Right ventricle myocardium superior (tissue), 1 donor: Measurements from ENCODE around the gene PEX14. TPM values are rescaled to one million over a fixed set of nuclear protein-coding genes. Genes with fewer than 3 reads are reported as not detected.
"Not testable (repeated sequence)": the region's sequence is repeated elsewhere in the genome, so short reads cannot be mapped to it uniquely, and the experiment has no call there.

Experiments
- ATAC-seq: fragments of 200-7000 bp; cut with Tn5 transposase; one replicate; pipeline ENCODE4 v1.9.1; 2020; ENCODE audit warnings: mild to moderate bottlenecking; ENCODE audit not compliant: poor library complexity
- DNase-seq: peaks from one replicate; pipeline ENCODE4 v3.0.0-alpha.2; 2020
- intact Hi-C: fragments of 100-400 bp; cut with DNase I; formaldehyde crosslinking; loops from one replicate; pipeline ENCODE4 v1.11.2; 2022
- long read RNA-seq: library from polyadenylated mRNA; unstranded; transcript quantifications from one replicate; pipeline ENCODE4 v2.0.0, GENCODE V29; 2021
- total RNA-seq: library from RNA; stranded (reverse); fragmentation: NEBNext Ultra II Directional; extraction: Animal tissue kit (Norgen Biotek cat#: 25700); gene quantifications from one replicate; pipeline ENCODE4 v1.2.1, GENCODE V29; 2021
- donor health status: DM: no; HTN: yes; CAD: no; lungs with severe emphysema.

The PEX14 gene
- total RNA-seq = 18.4 TPM
- long read RNA-seq, transcript PEX14-201 (9 exons, 1,985 nt) = major isoform, 13 of 17 reads
- long read RNA-seq, partial matches to known transcripts = 3 of 17 reads
- long read RNA-seq, other reads (novel, unspliced or antisense) = 1 of 17 reads

GRCh38 chr1:10474613-10475507, at the start of gene PEX14:
Gene PEX14 (plus strand): TSS chr1:10474950. CDS start chr1:10474967, 17 bp downstream.
- DNase-seq (peak; percentile 92), ATAC-seq (peak; percentile 91)
- intact Hi-C loops = no loop called here

GRCh38 chr1:10425826-10426534, 48.8 kb upstream of the PEX14 start:
- DNase-seq, intact Hi-C loops, ATAC-seq: not testable (repeated sequence)

GRCh38 chr1:10426535-10426848, 48.3 kb upstream of the PEX14 start:
- ATAC-seq, intact Hi-C loops, DNase-seq: not testable (repeated sequence)

- ATAC-seq (no peak), DNase-seq (no peak)
- intact Hi-C loops = loop anchor here (2.0 kb wide), 2 partner anchors 52 to 802 kb away; no protein-coding TSS in a partner anchor
Observed at GRCh38 chr1:10428984-10429383, 45.8 kb upstream of the PEX14 start.

- intact Hi-C loops = loop anchor here (2.0 to 10.0 kb wide), 3 partner anchors 53 to 803 kb away; no protein-coding TSS in a partner anchor
- no peak for ATAC-seq
Observed at GRCh38 chr1:10429868-10430215, 44.9 kb upstream of the PEX14 start.

GRCh38 chr1:10430216-10431069, 44.3 kb upstream of the PEX14 start, which contains the start of gene CENPS:
Gene CENPS (plus strand): TSS chr1:10430433. CDS start chr1:10430518, 85 bp downstream.
- peak; percentile 95 for DNase-seq
- peak; percentile 98 for ATAC-seq
- intact Hi-C loops = loop anchor here (10.0 kb wide), 1 partner anchor 64 kb away; no protein-coding TSS in a partner anchor

More at GRCh38 chr1:10429868-10430215, 44.9 kb upstream of the PEX14 start:
- DNase-seq = no peak

- intact Hi-C loops = loop anchor here (10.0 kb wide), 1 partner anchor 64 kb away; no protein-coding TSS in a partner anchor
- ATAC-seq = no peak
- no peak for DNase-seq
Observed at GRCh38 chr1:10431070-10431730, 43.5 kb upstream of the PEX14 start.

GRCh38 chr1:10432910-10433700, 41.6 kb upstream of the PEX14 start:
- no peak for ATAC-seq
- no peak for DNase-seq
- intact Hi-C loops = loop anchor here (10.0 kb wide), 1 partner anchor 62 kb away; no protein-coding TSS in a partner anchor

- DNase-seq = no peak
- intact Hi-C loops = loop anchor here (10.0 kb wide), 1 partner anchor 61 kb away; no protein-coding TSS in a partner anchor
- no peak for ATAC-seq
Observed at GRCh38 chr1:10433790-10434189, 41.0 kb upstream of the PEX14 start.

GRCh38 chr1:10434590-10434989, 40.2 kb upstream of the PEX14 start:
- ATAC-seq (no peak), DNase-seq (no peak)
- intact Hi-C loops = loop anchor here (10.0 kb wide), 1 partner anchor 60 kb away; no protein-coding TSS in a partner anchor

GRCh38 chr1:10437052-10437451, 37.7 kb upstream of the PEX14 start:
- ATAC-seq = no peak
- DNase-seq = no peak
- intact Hi-C loops = loop anchor here (10.0 kb wide), 1 partner anchor 58 kb away; no protein-coding TSS in a partner anchor

GRCh38 chr1:10438677-10439163, 36.0 kb upstream of the PEX14 start:
- no peak for DNase-seq
- no peak for ATAC-seq
- intact Hi-C loops = loop anchor here (10.0 kb wide), 1 partner anchor 56 kb away; no protein-coding TSS in a partner anchor

GRCh38 chr1:10440305-10440704, 34.4 kb upstream of the PEX14 start:
- no peak for DNase-seq
- intact Hi-C loops = no loop called here

GRCh38 chr1:10440794-10441193, 34.0 kb upstream of the PEX14 start:
- ATAC-seq = no peak
- no peak for DNase-seq
- intact Hi-C loops = no loop called here

More at GRCh38 chr1:10440305-10440704, 34.4 kb upstream of the PEX14 start:
- ATAC-seq = no peak

- ATAC-seq (no peak), DNase-seq (no peak)
- intact Hi-C loops = no loop called here
Observed at GRCh38 chr1:10444248-10444647, 30.5 kb upstream of the PEX14 start.

- intact Hi-C loops = no loop called here
- DNase-seq = no peak
Observed at GRCh38 chr1:10444795-10445397, 29.9 kb upstream of the PEX14 start.

More at GRCh38 chr1:10444795-10445397, 29.9 kb upstream of the PEX14 start:
- no peak for ATAC-seq
